PC-3 (cell line): ENCODE data around the gene QPRT. TPM values are rescaled to one million over a fixed set of nuclear protein-coding genes. Genes with fewer than 3 reads are reported as not detected.

ENCODE experiments used
- ATAC-seq: fragments of 200-7000 bp; cut with Tn5 transposase; 2 replicates; pipeline ENCODE4 v1.9.1; 2020; ENCODE audit warnings: mild to moderate bottlenecking, moderate library complexity
- BruUV-seq: library from RNA; stranded (reverse); fragments of 400-500 nt; replicated peaks from 2 replicates; lab custom pipeline; 2021; lab: Mats Ljungman, UMichigan
- CTCF ChIA-PET: fragments of 300-600 bp; sonication (Branson Sonifier 250); formaldehyde crosslinking; loops from one replicate; lab custom pipeline; 2022; ENCODE audit warnings: antibody characterized with exemption; lab: Charles Lee
- POLR2A ChIA-PET: fragments of 300-600 bp; sonication (Branson Sonifier 250); formaldehyde crosslinking; loops from one replicate; lab custom pipeline; 2022; ENCODE audit warnings: antibody characterized with exemption; ENCODE audit not compliant: unreplicated experiment; lab: Charles Lee
- DNase-seq: peaks from one replicate; pipeline ENCODE4 v3.0.0-alpha.2; 2015
- H2AFZ ChIP-seq: fragments of 300-600 bp; sonication (generic); 2 replicates; pipeline ENCODE4 v1.6.0; 2016; ENCODE audit warnings: antibody characterized with exemption, low read length
- H3F3A ChIP-seq: fragments of 300-600 bp; sonication (generic); one replicate; pipeline ENCODE4 v1.6.0; 2017; ENCODE audit warnings: antibody characterized with exemption, low read length, control low read depth, mild to moderate bottlenecking; ENCODE audit not compliant: unreplicated experiment
- H3K27ac ChIP-seq: fragments of 300-600 bp; sonication (generic); 2 replicates; pipeline ENCODE4 v1.5.1; 2016; ENCODE audit warnings: mild to moderate bottlenecking, low read length
- H3K27me3 ChIP-seq: fragments of 300-600 bp; sonication (generic); 2 replicates; pipeline ENCODE4 v1.6.1; 2016; ENCODE audit warnings: low read length, mixed read lengths
- H3K36me3 ChIP-seq: fragments of 300-600 bp; sonication (generic); 2 replicates; pipeline ENCODE4 v1.6.1; 2016; ENCODE audit warnings: low read depth, mixed run types, low read length, mixed read lengths
- H3K4me1 ChIP-seq: fragments of 300-600 bp; sonication (generic); 2 replicates; pipeline ENCODE4 v1.5.1; 2016; ENCODE audit warnings: low read length; ENCODE audit not compliant: insufficient read depth
- H3K4me2 ChIP-seq: fragments of 300-600 bp; sonication (generic); 2 replicates; pipeline ENCODE4 v1.6.0; 2016; ENCODE audit warnings: low read length
- H3K4me3 ChIP-seq: fragments of 300-600 bp; sonication (generic); 2 replicates; pipeline ENCODE4 v1.5.1; 2016; ENCODE audit warnings: mild to moderate bottlenecking, low read length, mixed read lengths
- H3K79me2 ChIP-seq: fragments of 300-600 bp; sonication (generic); 2 replicates; pipeline ENCODE4 v1.6.1; 2017; ENCODE audit warnings: low read length, mixed read lengths
- H3K9ac ChIP-seq: fragments of 300-600 bp; sonication (generic); 2 replicates; pipeline ENCODE4 v1.6.0; 2016; ENCODE audit warnings: mild to moderate bottlenecking, low read length
- H3K9me2 ChIP-seq: fragments of 300-600 bp; sonication (generic); replicated peaks from 2 replicates; pipeline ENCODE4 v1.6.1; 2016; ENCODE audit warnings: mixed run types, low read length, mixed read lengths
- H3K9me3 ChIP-seq: fragments of 300-600 bp; sonication (generic); 2 replicates; pipeline ENCODE4 v1.6.1; 2016; ENCODE audit warnings: low read length, mixed read lengths
- H4K20me1 ChIP-seq: fragments of 300-600 bp; sonication (generic); 2 replicates; pipeline ENCODE4 v1.6.1; 2016; ENCODE audit warnings: low read length, mixed read lengths
- EZH2 ChIP-seq: fragments of 300-600 bp; sonication (generic); IDR thresholded peaks from one replicate; pipeline ENCODE4 v1.6.1; 2017; ENCODE audit warnings: antibody characterized with exemption, mild to moderate bottlenecking, low read length; ENCODE audit not compliant: unreplicated experiment
- EZH2phosphoT487 ChIP-seq: fragments of 300-600 bp; sonication (generic); IDR thresholded peaks from 2 replicates; pipeline ENCODE4 v1.6.1; 2018; ENCODE audit warnings: mild to moderate bottlenecking, antibody characterized with exemption, low read length, borderline replicate concordance
- intact Hi-C: fragments of 100-400 bp; cut with micrococcal nuclease; formaldehyde crosslinking; loops from 2 replicates; pipeline ENCODE4 v1.9.0; 2023
- total RNA-seq: library from RNA; depleted of rRNA; stranded (reverse); fragments of >200 nt; gene quantifications from 2 replicates; pipeline ENCODE4 v1.2.3, GENCODE V29; 2014
- TF ChIP-seq, protein P1 (sequence below): fragments of 300-600 bp; sonication (generic); conservative IDR thresholded peaks from 2 replicates; pipeline ENCODE4 v1.5.1; 2017; ENCODE audit warnings: antibody characterized with exemption, low read depth, mild to moderate bottlenecking, low read length

Gene QPRT
- total RNA-seq, 1 experiment from 2014 or later = 0.22 TPM

- CTCF ChIA-PET = no interaction called here
- no peaks in the 10 kb centered on the region for H3K9me2 ChIP-seq
- no peaks in the 10 kb centered on the region for H3K4me1 ChIP-seq
- no peak overlapping the region for H3K9ac ChIP-seq
- no peak overlapping the region for H3K27ac ChIP-seq
- H3K4me2 ChIP-seq = no peak overlapping the region
- no peak overlapping the region for H2AFZ ChIP-seq
- no peaks in the 10 kb centered on the region for H3K27me3 ChIP-seq
- POLR2A ChIA-PET = no interaction called here
- ATAC-seq (no peak), DNase-seq (no peak)
- TF ChIP-seq EZH2phosphoT487 = no peak
- no peak for TF ChIP-seq EZH2
- TF ChIP-seq, protein P1, sequence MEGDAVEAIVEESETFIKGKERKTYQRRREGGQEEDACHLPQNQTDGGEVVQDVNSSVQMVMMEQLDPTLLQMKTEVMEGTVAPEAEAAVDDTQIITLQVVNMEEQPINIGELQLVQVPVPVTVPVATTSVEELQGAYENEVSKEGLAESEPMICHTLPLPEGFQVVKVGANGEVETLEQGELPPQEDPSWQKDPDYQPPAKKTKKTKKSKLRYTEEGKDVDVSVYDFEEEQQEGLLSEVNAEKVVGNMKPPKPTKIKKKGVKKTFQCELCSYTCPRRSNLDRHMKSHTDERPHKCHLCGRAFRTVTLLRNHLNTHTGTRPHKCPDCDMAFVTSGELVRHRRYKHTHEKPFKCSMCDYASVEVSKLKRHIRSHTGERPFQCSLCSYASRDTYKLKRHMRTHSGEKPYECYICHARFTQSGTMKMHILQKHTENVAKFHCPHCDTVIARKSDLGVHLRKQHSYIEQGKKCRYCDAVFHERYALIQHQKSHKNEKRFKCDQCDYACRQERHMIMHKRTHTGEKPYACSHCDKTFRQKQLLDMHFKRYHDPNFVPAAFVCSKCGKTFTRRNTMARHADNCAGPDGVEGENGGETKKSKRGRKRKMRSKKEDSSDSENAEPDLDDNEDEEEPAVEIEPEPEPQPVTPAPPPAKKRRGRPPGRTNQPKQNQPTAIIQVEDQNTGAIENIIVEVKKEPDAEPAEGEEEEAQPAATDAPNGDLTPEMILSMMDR = no peak
- no peaks in the 10 kb centered on the region for H3K36me3 ChIP-seq
- H3K9me3 ChIP-seq = no peaks in the 10 kb centered on the region
- intact Hi-C loops = no loop called here
- no peaks in the 10 kb centered on the region for H4K20me1 ChIP-seq
- H3K4me3 ChIP-seq = no peak overlapping the region
- no peaks in the 10 kb centered on the region for H3F3A ChIP-seq
- H3K79me2 ChIP-seq = no peaks in the 10 kb centered on the region
- BruUV-seq = no TSS peak
Measured at GRCh38 chr16:29742683-29743275, 63.8 kb downstream of the QPRT start.

DNA sequence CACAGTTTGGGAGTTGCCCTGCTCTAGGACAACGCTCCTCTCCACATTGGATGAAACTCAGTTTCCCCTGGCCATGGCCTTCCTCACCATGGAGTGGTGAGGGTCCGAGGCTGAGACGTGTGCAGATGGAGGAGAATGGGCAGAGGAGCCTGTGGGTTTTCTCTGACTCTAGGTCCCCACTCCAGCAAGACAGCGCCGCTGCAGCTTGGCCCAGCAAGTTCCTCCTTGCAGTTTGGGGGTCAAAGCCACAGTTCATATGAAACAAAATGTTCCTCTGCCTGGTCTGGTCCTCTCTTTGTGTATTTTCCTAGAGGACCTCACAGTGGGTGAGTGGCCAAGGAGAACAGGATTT is 64.5 kb downstream of the QPRT start:
- BruUV-seq = no TSS peak
- no peak overlapping the region for H3K4me2 ChIP-seq
- no peak overlapping the region for H3K4me3 ChIP-seq
- intact Hi-C loops = no loop called here
- ATAC-seq (no peak), DNase-seq (no peak)
- ChIA-PET CTCF (no interaction called here), POLR2A (no interaction called here)
- H3F3A ChIP-seq = no peaks in the 10 kb centered on the region
- no peak overlapping the region for H3K9ac ChIP-seq
- no peaks in the 10 kb centered on the region for H3K36me3 ChIP-seq
- TF ChIP-seq EZH2phosphoT487 (no peak), EZH2 (no peak)
- TF ChIP-seq, protein P1 = no peak
- no peaks in the 10 kb centered on the region for H3K9me2 ChIP-seq
- no peak overlapping the region for H3K27ac ChIP-seq
- H2AFZ ChIP-seq = no peak overlapping the region
- no peaks in the 10 kb centered on the region for H3K9me3 ChIP-seq
- H4K20me1 ChIP-seq = no peaks in the 10 kb centered on the region
- no peaks in the 10 kb centered on the region for H3K27me3 ChIP-seq
- H3K79me2 ChIP-seq = no peaks in the 10 kb centered on the region
- H3K4me1 ChIP-seq = no peaks in the 10 kb centered on the region

DNA sequence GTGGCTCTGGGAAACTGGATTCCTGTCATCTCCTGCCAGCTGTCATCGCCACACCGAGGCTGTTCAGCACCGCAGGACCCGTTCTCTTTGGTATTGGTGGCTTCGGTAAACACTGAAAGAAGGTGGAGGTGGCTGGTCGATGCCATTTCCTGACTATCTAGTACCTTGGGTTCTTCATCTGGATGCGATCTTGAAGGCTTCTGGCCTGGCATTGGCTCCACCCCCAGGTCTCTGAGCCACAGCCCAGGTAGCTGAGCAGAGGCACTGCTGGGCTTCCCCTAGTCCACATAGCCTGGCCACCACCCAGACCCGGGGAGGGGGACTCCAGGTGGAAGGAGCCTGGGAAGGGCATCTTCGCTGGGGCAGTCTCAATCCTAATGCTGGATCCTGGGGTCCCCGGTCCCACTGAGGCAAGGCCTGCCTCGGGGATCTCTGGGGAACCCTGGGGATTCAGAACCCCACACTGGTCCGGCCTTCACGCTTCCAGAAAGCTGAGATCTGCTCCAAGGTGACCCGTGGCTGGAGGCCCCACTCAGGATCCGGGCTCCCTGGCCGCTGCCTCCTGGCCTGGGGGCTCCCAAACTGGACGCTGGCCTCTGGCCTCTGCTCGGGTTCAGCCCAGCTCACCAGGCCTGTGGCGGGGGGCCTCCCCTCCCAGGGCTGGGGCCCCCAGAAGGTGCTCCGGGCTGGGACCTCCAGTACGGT is 65.0 kb downstream of the QPRT start:
- DNase-seq (no peak), ATAC-seq (no peak)
- H3K4me3 ChIP-seq = no peak overlapping the region
- H3F3A ChIP-seq = no peaks in the 10 kb centered on the region
- H3K36me3 ChIP-seq = no peaks in the 10 kb centered on the region
- H3K27ac ChIP-seq = no peak overlapping the region
- H2AFZ ChIP-seq = no peak overlapping the region
- H3K4me1 ChIP-seq = no peaks in the 10 kb centered on the region
- ChIA-PET CTCF (no interaction called here), POLR2A (no interaction called here)
- no peaks in the 10 kb centered on the region for H3K9me3 ChIP-seq
- no TSS peak for BruUV-seq
- H3K9me2 ChIP-seq = no peaks in the 10 kb centered on the region
- H3K9ac ChIP-seq = no peak overlapping the region
- TF ChIP-seq, protein P1 = no peak
- TF ChIP-seq EZH2 (no peak), EZH2phosphoT487 (no peak)
- H3K79me2 ChIP-seq = no peaks in the 10 kb centered on the region
- intact Hi-C loops = no loop called here
- H3K27me3 ChIP-seq = no peaks in the 10 kb centered on the region
- H4K20me1 ChIP-seq = no peaks in the 10 kb centered on the region
- H3K4me2 ChIP-seq = no peak overlapping the region
